ENCODE measurements around the gene SLC43A2. TPM values are rescaled to one million over a fixed set of nuclear protein-coding genes. Genes with fewer than 3 reads are reported as not detected.

The SLC43A2 gene
- total RNA-seq, 1 experiment from 2014 or later = 12.9 TPM

GRCh38 chr17:1648963-1649843 lies 20.6 kb upstream of the SLC43A2 start:
- Histone ChIP-seq H3K56ac (ENCODE audit: insufficient read length, low read depth, low read length) (no peak overlapping the region), H3K79me2 (ENCODE audit: insufficient read depth, low read length) (no peaks in the 10 kb centered on the region), H2AK5ac (ENCODE audit: insufficient read length, low read length) (no peak overlapping the region), H3K23me2 (ENCODE audit: insufficient read length, low read depth, low read length, poor library complexity, severe bottlenecking) (peaks cover 8% of the 10 kb centered on the region), H3K23ac (ENCODE audit: insufficient read length, low read depth, low read length) (no peak overlapping the region), H4K20me1 (ENCODE audit: control insufficient read depth, insufficient read depth, insufficient read length) (no peaks in the 10 kb centered on the region), H3K27me3 (ENCODE audit: insufficient read depth, low read length) (no peaks in the 10 kb centered on the region), H3K18ac (ENCODE audit: insufficient read length, low read depth, low read length) (no peak overlapping the region), H4K8ac (replicated peaks; ENCODE audit: insufficient read length, low read depth, low read length) (no peak overlapping the region), H3K9me3 (ENCODE audit: control insufficient read depth, low read depth, low read length) (no peaks in the 10 kb centered on the region), H2BK120ac (ENCODE audit: low read depth, low read length, poor library complexity, severe bottlenecking) (no peak overlapping the region), H2AFZ (ENCODE audit: low read length) (no peak overlapping the region), H2BK20ac (ENCODE audit: low read depth, low read length, poor library complexity, severe bottlenecking) (no peak overlapping the region), H3K79me1 (ENCODE audit: insufficient read depth, low read depth, low read length, poor library complexity, severe bottlenecking) (no peaks in the 10 kb centered on the region), H3T11ph (ENCODE audit: low read length) (no peak overlapping the region), H3K4ac (ENCODE audit: low read depth, low read length) (no peak overlapping the region), H2BK5ac (ENCODE audit: insufficient read length, low read length) (no peak overlapping the region), H3K9ac (ENCODE audit: extremely low read depth, insufficient read length, low read length) (no peak overlapping the region), H4K91ac (ENCODE audit: insufficient read length, low read depth, low read length) (no peak overlapping the region), H3K14ac (ENCODE audit: insufficient read depth, low read length) (no peak overlapping the region; the same call in 1 of the 2 replicates), H2BK15ac (ENCODE audit: low read depth, low read length) (no peak overlapping the region), H3K27ac (ENCODE audit: insufficient read length, low read depth, low read length) (no peak overlapping the region), H4K5ac (ENCODE audit: insufficient read length, low read depth, low read length) (no peak overlapping the region), H3K4me2 (ENCODE audit: insufficient read depth, insufficient read length, low read length) (peak overlapping the region; percentile 59), H3K4me1 (ENCODE audit: insufficient read depth, low read length) (peaks cover 5% of the 10 kb centered on the region; the same call in 1 of the 2 replicates), H2BK12ac (ENCODE audit: insufficient read length, low read depth, low read length) (no peak overlapping the region)
- WGBS (ENCODE audit: extremely low coverage, insufficient read length, low lambda C conversion rate) = no CpG with 5 or more reads among the region's 100 CpGs
- peak overlapping the region; percentile 62 to 80 for H3K4me3 Mint-ChIP-seq
- H3K27me3 Mint-ChIP-seq (ENCODE audit: low read depth) = peaks cover 6% of the 10 kb centered on the region
- DNase-seq = peak; percentile 98
- no peak overlapping the region for H3K27ac Mint-ChIP-seq
- peaks cover 27 to 32% of the 10 kb centered on the region in 2 experiments for H3K4me1 Mint-ChIP-seq
- peak; percentile 73 for TF ChIP-seq CTCF (conservative IDR thresholded peaks at IDR 0.05)
- peaks cover 35 to 37% (median 37%) of the 10 kb centered on the region in 3 experiments; a peak in 6 of 7 replicates for H3K36me3 Mint-ChIP-seq (ENCODE audit: insufficient read depth in 1 of 3, low read depth in 3 of 3)
- H3K9me3 Mint-ChIP-seq = no peaks in the 10 kb centered on the region

Data from H9 (cell line).